Measurements from ENCODE around the gene YIPF2.

The YIPF2 gene

GRCh38 chr19:10872546-10873107, 55.8 kb downstream of the YIPF2 start:
- peak overlapping the region; percentile 83 for H3K4me3 ChIP-seq (ENCODE audit: low read length)
- no peak for TF ChIP-seq CTCF (conservative IDR thresholded peaks at IDR 0.05; ENCODE audit: low read length)
- no peak for DNase-seq (ENCODE audit: low read depth)
